ENCODE data around the gene FOXO3. TPM values are rescaled to one million over a fixed set of nuclear protein-coding genes. Genes with fewer than 3 reads are reported as not detected.

Gene FOXO3
- total and polyA plus RNA-seq, 3 donors from 2014 or later = 27.5 to 112 (median 81.5) TPM

DNA sequence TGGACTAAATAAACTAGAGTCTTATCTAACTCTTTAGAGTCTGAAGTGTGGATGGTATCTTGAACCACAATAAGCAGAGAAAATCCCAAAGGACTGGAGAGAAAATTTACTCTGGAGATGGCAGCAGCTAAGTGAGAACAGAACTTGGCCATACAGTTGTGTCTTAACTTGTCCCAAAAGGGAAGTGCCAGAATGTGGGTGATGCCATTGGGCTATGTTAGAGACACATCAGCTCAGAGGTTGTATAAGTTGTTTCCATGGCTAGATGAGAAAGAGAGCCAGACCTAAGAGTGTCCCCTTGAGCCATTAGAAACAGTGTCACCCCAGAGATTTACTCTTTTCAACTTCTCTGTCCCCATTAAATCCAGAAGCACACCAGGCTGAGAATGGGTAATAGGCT lies 36.2 kb downstream of the FOXO3 start:
- H3K9me3 ChIP-seq = no peaks in the 10 kb centered on the region
- TF ChIP-seq, protein P1, sequence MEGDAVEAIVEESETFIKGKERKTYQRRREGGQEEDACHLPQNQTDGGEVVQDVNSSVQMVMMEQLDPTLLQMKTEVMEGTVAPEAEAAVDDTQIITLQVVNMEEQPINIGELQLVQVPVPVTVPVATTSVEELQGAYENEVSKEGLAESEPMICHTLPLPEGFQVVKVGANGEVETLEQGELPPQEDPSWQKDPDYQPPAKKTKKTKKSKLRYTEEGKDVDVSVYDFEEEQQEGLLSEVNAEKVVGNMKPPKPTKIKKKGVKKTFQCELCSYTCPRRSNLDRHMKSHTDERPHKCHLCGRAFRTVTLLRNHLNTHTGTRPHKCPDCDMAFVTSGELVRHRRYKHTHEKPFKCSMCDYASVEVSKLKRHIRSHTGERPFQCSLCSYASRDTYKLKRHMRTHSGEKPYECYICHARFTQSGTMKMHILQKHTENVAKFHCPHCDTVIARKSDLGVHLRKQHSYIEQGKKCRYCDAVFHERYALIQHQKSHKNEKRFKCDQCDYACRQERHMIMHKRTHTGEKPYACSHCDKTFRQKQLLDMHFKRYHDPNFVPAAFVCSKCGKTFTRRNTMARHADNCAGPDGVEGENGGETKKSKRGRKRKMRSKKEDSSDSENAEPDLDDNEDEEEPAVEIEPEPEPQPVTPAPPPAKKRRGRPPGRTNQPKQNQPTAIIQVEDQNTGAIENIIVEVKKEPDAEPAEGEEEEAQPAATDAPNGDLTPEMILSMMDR (IDR thresholded peaks at IDR 0.05) = no peak
- TF ChIP-seq POLR2A (IDR thresholded peaks at IDR 0.05) = no peak
- H3K4me3 ChIP-seq = no peak overlapping the region
- no peaks in the 10 kb centered on the region for H3K27me3 ChIP-seq
- intact Hi-C loops (cut with DNase I; ENCODE audit: low total_unique reads) = loop anchor here (10.0 kb wide), 1 partner anchor 58 kb away; no protein-coding TSS in a partner anchor
- no peak for DNase-seq
- no peak overlapping the region for H3K27ac ChIP-seq
- peaks cover 39% of the 10 kb centered on the region for H3K4me1 ChIP-seq
- no peaks in the 10 kb centered on the region for H3K36me3 ChIP-seq (ENCODE audit: low read depth, missing control alignments)

DNA sequence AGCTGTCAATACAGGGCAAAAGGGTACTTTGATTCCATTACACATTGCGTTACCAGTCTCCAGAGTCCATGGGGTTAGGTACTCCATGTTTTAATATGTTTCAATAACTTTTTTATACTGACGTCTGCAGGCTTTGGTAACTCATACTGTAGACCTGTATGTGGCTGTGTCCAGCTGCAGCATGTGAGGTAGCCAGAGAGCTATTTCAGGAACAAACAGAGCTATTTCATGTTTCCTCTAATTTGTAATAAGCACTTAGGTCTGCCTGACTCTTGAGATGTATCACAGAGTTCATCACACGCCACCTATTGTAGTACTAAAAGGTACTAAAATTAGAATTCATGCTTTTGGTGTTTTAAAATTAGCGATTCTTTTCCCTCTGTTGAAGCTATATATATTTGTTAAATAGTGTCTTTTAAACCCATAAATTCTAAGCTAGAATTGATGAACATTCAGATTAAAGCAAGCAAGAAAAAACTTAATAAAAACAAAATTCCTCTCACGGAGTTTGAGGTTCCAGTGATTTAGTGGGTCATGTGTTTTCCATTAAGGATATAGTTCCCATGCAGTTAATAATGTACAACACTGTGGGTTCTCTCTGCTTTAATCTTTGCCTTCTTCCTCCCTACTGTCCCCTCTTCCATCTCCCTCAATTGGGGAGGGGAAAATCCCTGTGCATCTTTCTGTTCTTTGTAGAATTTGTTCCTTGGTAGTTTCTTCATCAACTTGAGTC lies 37.0 kb downstream of the FOXO3 start:
- 58 to 61% methylated on average over 5 of the region's 5 CpGs for WGBS, 2 donors
- peak overlapping the region in 1 of 2 donors; percentile 0 for H3K27ac ChIP-seq
- intact Hi-C loops (cut with DNase I; ENCODE audit: low total_unique reads) = loop anchor here (10.0 kb wide), 1 partner anchor 57 kb away; no protein-coding TSS in a partner anchor
- H3K4me1 ChIP-seq = peaks cover 31% of the 10 kb centered on the region
- H3K27me3 ChIP-seq = no peaks in the 10 kb centered on the region
- TF ChIP-seq, protein P1 (IDR thresholded peaks at IDR 0.05) = no peak
- TF ChIP-seq POLR2A (IDR thresholded peaks at IDR 0.05) = no peak
- H3K36me3 ChIP-seq (ENCODE audit: low read depth, missing control alignments) = no peaks in the 10 kb centered on the region
- no peak overlapping the region for H3K4me3 ChIP-seq
- no peaks in the 10 kb centered on the region for H3K9me3 ChIP-seq
- no peak for DNase-seq

DNA sequence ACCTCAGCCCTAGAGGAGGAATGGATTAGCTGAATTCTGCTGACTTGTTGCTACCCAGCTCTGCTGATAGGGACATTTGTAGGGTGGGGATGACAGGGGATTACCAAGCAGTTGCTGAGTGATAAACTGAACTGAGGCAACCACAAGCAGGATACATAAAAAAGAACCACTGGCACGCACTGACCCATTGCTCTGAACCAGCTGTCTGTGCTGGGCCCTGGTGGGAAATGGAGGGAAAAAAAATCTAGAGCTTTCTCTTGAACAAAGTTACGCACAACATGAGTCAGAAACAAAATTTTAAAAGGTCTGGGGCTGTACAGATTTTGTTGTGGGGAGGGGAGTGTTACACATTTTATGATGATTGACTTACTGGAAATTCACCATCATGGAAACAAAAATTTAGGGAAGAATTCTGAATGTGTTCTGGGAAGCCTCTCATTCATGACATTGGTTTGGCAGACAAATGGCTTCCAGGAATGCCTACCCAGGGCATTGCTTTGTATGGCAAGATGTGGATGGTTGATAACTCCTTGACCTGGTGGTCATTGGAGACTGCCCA lies 37.7 kb downstream of the FOXO3 start:
- H3K4me3 ChIP-seq = no peak overlapping the region
- no peak overlapping the region for H3K27ac ChIP-seq
- H3K27me3 ChIP-seq = no peaks in the 10 kb centered on the region
- H3K9me3 ChIP-seq = no peaks in the 10 kb centered on the region
- 78 to 83% methylated on average over 2 of the region's 2 CpGs for WGBS, 2 donors
- H3K36me3 ChIP-seq (ENCODE audit: low read depth, missing control alignments) = no peaks in the 10 kb centered on the region
- DNase-seq = no peak
- peaks cover 29% of the 10 kb centered on the region for H3K4me1 ChIP-seq
- no peak for TF ChIP-seq POLR2A (IDR thresholded peaks at IDR 0.05)
- TF ChIP-seq, protein P1 (IDR thresholded peaks at IDR 0.05) = no peak
- intact Hi-C loops (cut with DNase I; ENCODE audit: low total_unique reads) = loop anchor here (10.0 kb wide), 1 partner anchor 56 kb away; no protein-coding TSS in a partner anchor

DNA sequence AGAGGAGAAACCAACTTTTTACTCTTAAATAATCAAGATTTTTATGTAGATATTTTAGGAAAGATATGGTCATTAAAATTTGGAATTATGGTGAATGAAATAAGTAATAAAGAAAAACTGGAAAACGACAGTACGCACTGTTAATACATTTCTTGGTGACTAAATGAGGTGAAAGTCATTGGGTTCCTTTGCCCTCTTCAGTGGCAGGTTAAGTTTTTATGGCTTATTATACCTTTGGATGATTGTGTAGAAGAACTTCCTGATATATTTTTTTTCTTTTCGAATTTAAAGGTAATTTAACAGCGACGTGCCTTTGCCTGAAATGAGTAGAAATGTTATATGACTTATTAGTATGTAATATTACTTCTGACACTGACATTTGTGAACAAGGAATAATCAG lies 43.4 kb downstream of the FOXO3 start:
- H3K27ac ChIP-seq = peak overlapping the region in 1 of 2 donors; percentile 27
- DNase-seq = no peak
- no peak for TF ChIP-seq POLR2A (IDR thresholded peaks at IDR 0.05)
- TF ChIP-seq, protein P1 (IDR thresholded peaks at IDR 0.05) = no peak
- no peaks in the 10 kb centered on the region for H3K36me3 ChIP-seq (ENCODE audit: low read depth, missing control alignments)
- WGBS, 2 donors = 75 to 76% methylated on average over 5 of the region's 5 CpGs
- H3K4me3 ChIP-seq = no peak overlapping the region
- no peaks in the 10 kb centered on the region for H3K9me3 ChIP-seq
- H3K27me3 ChIP-seq = no peaks in the 10 kb centered on the region
- intact Hi-C loops (cut with DNase I; ENCODE audit: low total_unique reads) = no loop called here
- H3K4me1 ChIP-seq = peaks cover 38% of the 10 kb centered on the region

Data from testis (tissue), 3 donors.